ENCODE measurements around the gene FSCN2. TPM values are rescaled to one million over a fixed set of nuclear protein-coding genes. Genes with fewer than 3 reads are reported as not detected.

Gene FSCN2
- total and polyA plus RNA-seq, 2 experiments from 2014 or later = 0.13 to 1.6 TPM

- Histone ChIP-seq H3K4me1 (ENCODE audit: insufficient read depth) (peaks cover 27% of the 10 kb centered on the region), H2AFZ (no peak overlapping the region; the same call in 1 of the 2 replicates), H3K36me3 (ENCODE audit: insufficient read depth) (no peaks in the 10 kb centered on the region), H3K4me3 (no peak overlapping the region), H3K4me2 (no peak overlapping the region), H4K20me1 (replicated peaks; ENCODE audit: insufficient read depth) (no peaks in the 10 kb centered on the region), H3F3A (replicated peaks; ENCODE audit: low read depth) (peaks cover 4% of the 10 kb centered on the region), H3K27me3 (ENCODE audit: insufficient read depth) (peaks cover 41% of the 10 kb centered on the region), H3K9me2 (ENCODE audit: insufficient read depth) (no peaks in the 10 kb centered on the region), H3K27ac (ENCODE audit: low read depth) (no peak overlapping the region), H3K79me2 (replicated peaks; ENCODE audit: insufficient read depth) (no peaks in the 10 kb centered on the region)
- Mint-ChIP-seq H3K9me3 (no peaks in the 10 kb centered on the region), H3K27ac (no peak overlapping the region), H3K27me3 (ENCODE audit: insufficient read depth, low read depth, poor library complexity) (peaks cover 50% of the 10 kb centered on the region), H3K36me3 (ENCODE audit: low read depth) (no peaks in the 10 kb centered on the region), H3K4me3 (peak overlapping the region; percentile 41; the same call in 1 of the 3 replicates), H3K4me1 (peaks cover 26% of the 10 kb centered on the region)
- DNase-seq (ENCODE audit: low spot score) (no peak), ATAC-seq (no peak)
- no peak for TF ChIP-seq ZNF114 (CRISPR knock-in tag; IDR thresholded peaks at IDR 0.05)
- TF ChIP-seq CTCF (conservative IDR thresholded peaks at IDR 0.05; ENCODE audit: low read depth in 2 of 2) = no peak
- no peak for TF ChIP-seq ZNF331 (CRISPR knock-in tag; IDR thresholded peaks at IDR 0.05; ENCODE audit: low read depth)
- no peak for TF ChIP-seq ZNF462 (CRISPR knock-in tag; IDR thresholded peaks at IDR 0.05)
- no peak for TF ChIP-seq REST (IDR thresholded peaks at IDR 0.05; ENCODE audit: unreplicated experiment)
- TF ChIP-seq NANOG (IDR thresholded peaks at IDR 0.05; ENCODE audit: borderline replicate concordance) = no peak
- no peak for TF ChIP-seq ETS1 (IDR thresholded peaks at IDR 0.05)
- no peak for TF ChIP-seq STAT1 (IDR thresholded peaks at IDR 0.05; ENCODE audit: unreplicated experiment)
- no peak for TF ChIP-seq POLR2AphosphoS5 (IDR thresholded peaks at IDR 0.05; ENCODE audit: low read depth)
- TF ChIP-seq EZH2 (IDR thresholded peaks at IDR 0.05; ENCODE audit: low read depth, unreplicated experiment) = no peak
- TF ChIP-seq JUNB (IDR thresholded peaks at IDR 0.05; ENCODE audit: unreplicated experiment) = no peak
These were observed 41.1 kb upstream of the FSCN2 start for GRCh38 chr17:81487089-81487486.
